Measurements from ENCODE around the gene CHMP4A.

CHMP4A gene

DNA sequence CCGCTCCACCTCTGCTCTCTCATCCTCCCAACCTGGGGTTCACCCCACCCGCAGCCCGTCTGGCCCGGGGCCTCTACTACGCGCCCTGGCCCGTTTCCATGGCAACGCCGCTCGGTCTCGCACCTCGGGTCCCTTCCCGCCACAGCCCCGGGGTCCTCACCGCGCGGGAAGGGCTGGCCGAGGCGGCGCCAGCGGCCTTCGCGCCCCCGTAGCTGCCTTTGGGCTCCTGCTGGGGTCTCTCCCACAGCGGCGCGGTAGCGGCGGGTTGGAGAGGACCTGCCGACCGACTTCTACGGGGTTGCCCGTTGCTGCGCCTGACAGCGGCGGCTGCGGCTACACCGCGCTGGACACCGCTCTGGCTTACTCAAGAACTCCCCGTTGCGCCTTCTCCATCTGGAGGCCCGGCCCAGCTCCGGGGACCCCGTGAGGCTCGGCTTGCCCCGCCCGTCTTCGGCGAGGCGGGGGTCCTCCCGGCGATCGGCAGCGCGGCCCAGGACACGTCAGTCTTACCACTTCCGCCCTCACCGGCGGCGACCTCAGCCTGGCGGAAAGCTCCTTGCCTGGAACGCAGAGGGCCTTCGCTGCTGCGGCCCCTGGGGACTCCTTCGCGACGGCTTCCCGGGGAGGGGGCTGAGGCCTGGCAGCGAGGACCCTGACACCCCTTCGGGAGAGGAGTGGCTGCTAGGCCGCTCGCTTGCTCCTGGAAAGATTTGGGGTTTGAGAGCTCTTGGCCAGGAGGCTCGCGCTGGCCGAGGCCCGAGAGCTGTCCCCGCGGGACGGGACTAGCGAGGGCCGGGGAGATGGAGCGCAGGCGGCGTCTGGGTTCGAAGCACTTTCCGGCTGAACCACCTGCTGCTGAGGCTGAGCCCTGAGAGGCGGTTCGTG is 17.9 kb downstream of the CHMP4A start, which contains the start of gene TM9SF1:
Gene TM9SF1, minus strand, starts transcription at position 256 of the 885 bp plus-strand sequence. CDS start 422 bp downstream, outside the sequence.
- DNase-seq (ENCODE audit: low read depth): peak; percentile 77

DNA sequence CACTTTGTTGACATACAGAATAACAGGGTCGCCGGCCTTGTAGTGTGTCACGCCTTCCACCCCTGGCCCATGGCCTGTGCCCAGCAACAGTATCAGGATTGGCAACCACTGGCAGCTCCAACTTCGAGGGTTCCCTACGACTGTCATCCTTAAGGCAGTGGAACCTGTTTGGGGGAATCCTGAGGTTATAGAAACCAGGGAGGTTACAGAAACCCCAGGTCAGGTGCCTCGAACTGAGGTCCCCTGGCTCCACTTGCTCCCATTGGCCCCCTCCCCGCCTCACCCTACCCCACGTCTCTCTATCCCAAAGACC is 18.5 kb downstream of the CHMP4A start:
- DNase-seq (ENCODE audit: low read depth): no peak

DNA sequence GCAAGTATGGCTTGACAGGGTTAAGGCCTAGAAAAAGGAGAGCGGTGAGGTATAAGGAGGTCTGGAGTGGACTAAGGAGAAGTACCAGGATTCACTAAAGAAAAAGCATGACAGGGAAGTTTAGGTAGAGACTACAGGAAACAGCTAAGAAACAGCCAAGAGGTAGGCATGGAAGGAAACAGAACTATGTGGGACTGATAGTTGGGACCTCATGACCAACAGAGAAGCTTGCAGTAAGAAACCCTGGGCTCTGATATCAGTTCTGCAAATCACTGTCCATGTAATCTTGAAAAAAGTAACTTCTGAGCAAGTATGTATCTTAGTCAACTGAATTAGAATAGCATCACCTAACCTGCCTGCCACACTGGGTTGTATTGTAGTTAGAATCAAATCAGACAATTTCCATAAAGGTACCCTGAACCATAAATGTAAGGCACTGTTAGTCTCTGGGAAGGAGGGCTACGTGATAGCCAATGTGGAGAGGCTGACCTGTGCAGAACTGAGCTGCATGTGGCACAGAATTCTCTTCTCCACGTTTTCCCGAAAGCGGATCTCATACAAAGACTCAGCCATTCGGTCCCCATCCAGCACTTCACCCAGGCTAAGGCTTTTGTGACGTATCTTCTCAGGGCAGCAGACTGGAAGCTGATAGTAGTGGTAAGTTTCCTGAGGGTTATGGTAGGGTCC is 19.0 kb downstream of the CHMP4A start:
- DNase-seq (ENCODE audit: low read depth): no peak

DNA sequence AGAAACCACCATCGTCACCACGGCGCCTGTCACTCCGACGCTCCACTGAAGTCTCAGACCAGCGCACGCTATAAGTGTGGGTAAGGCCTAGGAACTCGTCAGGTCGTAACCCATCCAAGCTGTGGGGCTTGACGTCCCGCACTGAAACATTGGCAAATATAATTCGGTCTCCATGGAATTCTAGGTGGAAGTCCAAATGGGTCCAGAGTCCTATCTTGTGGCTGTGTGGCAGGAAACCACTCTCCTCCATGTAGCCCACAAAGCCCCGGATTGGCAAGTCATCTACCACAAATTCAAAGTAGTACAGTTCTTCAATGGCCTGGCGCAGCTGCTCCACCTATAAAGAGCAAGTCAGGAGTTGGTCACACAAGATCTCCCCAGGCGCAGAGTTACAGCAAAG is 20.4 kb downstream of the CHMP4A start:
- DNase-seq (ENCODE audit: low read depth): no peak

DNA sequence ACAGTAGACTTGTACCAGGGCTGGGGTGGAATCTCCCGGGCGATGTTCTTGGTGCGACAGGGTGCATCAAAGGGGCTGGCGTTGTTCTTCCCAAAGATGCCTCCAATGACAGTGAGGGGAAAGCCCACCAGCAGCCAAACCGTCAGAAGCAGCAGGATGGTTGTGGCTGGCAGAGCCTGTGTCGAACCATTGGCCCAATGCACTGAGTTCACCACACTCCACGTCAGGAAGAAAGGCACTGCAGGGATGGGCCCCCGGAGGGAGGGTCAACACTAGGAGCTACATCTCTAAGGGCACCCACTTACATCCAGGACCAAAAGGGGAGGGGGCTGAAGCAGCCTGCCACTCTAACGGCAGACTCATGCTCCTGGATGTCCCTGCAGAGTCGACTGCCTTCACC is 22.9 kb downstream of the CHMP4A start:
- DNase-seq (ENCODE audit: low read depth): no peak

DNA sequence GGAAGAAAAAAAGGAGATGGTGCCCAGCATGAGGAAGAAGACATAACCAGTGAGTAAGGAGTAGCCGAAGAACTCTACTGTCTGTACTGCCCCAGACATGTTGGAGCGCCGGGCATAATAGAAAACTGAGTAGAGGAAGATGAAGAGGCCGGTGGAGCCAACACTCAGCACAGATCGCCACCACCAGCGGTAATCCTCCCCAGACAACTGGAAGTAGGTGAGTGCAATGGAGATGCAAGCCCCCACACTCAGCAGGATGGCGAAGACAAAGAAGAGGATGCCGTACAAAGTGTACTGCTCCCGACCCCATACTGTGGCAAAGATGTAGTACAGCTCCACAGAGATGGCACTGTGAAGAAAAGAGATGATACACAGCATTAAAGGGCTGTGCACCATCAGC is 23.8 kb downstream of the CHMP4A start:
- no peak for DNase-seq (ENCODE audit: low read depth)

DNA sequence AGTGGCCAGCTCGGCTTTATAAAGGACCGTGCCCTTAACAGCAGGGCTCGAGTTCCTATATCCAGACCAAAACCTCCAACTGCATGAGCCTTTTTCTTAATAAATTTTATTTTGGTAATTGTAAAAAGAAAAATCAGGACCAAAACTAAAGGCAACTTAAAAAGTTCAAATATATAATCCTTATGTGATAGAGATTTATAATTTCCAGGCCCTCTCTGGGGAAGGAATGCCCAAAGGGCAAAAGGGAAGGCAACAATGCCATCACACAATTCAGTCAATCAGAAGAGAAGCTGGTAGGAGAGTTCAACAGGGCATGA is 24.3 kb downstream of the CHMP4A start:
- DNase-seq (ENCODE audit: low read depth): no peak

DNA sequence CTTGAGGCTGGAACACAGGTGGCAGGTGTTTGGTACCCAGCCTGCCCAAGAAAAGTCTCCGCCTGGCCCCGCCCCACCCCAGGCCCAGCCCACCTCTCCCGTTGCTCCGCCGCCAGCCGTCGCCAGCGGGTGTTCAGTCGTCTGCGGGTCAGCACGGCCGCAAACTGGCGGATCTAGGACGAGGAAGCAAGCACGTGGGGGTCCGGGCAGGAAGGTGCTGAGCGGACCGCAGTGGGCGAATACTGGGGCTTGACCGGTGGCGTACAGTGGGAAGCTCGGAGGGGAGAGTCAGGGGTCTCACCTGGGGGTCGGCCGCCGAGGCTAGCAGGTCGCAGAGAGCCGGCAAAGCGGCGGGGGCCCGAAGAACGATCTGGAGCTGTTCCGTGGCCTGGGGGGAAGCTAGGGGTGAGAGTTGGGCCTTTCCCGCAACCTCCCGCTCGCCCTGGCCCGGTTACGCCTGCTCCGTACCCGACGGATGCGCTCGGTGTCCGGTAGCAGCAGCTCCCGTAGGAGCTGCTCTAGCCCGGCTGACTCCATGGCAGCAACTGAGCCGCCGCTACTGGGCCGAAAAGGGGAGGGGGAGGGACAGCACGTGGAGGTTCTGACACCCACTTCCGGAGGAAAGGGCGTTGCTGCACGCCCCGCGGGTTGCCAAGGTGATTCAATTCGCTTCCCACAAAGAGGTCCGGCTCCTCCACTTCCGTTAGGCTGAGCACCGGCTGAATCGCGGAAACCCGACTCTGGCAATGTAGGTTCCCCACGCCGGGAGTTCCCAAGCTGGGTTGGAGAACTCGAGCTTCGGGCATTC is 24.8 kb downstream of the CHMP4A start, which contains the start of gene IPO4:
Gene IPO4, minus strand, starts transcription at position 566 of the 808 bp plus-strand sequence. Its CDS starts 29 bp downstream, at position 537.
- DNase-seq (ENCODE audit: low read depth): peak; percentile 95

DNA sequence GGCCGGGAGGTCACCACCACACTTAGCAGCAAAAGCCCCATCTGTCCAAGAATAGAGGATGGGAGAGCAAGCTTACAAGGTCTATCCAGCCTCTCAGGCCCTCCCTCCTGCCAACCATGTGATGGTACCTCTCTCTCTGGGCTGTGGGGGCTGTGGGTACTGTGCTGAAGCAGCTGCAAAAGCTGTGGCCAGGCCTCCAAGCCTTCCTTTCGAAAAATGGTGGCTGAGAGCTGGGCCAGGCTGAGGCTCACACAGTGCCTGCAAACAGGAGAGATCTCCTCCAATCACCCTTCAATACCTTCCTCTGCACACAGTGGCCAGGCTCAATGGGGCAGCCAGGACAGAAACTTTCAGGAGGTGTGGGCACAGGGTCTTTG is 25.8 kb downstream of the CHMP4A start:
- DNase-seq (ENCODE audit: low read depth): no peak

DNA sequence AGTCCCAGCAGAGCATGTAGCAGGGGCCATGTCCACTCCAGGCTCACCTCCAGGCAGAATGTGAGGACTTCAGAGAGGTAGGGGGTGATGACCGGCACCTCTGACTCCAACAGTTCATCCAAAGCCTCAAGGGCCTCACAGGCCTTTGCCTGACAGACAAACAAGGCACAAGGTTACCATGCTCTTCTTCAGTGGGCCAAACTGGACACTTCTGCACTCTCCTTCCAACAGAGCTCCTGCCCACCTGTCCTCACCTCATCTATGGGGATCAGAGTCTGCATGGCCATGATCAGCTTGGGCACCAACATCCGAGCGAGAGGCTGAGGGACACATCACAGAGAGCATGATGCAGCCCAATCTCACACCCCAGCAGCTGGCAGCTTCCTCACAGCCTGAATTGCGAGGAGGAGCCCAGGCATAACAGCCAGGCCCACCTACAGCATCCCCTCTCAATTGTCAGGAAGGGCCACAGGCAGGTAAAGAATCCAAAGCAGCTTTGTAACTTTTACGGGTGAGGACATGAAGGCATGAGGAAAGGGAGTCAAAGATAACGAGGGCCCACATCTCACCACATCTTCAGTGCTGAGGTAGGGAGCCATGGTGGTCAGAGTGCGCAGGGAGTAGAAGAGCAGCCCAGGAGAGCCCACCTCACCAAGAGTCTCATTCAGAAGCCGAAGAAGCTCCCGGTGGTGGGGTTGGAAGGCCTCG is 26.3 kb downstream of the CHMP4A start:
- DNase-seq (ENCODE audit: low read depth): no peak

DNA sequence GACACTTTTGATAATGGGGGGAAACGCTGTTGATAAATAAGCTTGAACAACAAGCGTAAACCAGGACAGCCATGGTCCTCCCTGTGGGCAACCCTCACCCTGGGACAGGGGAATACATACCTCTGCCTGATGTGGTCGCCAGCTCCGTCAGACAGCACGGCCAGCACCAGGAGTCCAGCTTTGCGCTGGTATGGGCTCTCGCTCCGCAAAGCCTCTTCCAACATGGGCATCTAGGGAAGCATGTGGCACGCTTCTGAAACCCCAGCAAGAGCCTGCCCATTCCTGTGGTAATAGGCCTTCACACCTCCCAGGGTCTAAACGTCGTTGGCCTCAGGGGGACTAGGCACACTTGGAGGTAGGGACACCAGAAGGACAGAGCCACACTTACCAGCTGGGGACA is 27.5 kb downstream of the CHMP4A start:
- no peak for DNase-seq (ENCODE audit: low read depth)

DNA sequence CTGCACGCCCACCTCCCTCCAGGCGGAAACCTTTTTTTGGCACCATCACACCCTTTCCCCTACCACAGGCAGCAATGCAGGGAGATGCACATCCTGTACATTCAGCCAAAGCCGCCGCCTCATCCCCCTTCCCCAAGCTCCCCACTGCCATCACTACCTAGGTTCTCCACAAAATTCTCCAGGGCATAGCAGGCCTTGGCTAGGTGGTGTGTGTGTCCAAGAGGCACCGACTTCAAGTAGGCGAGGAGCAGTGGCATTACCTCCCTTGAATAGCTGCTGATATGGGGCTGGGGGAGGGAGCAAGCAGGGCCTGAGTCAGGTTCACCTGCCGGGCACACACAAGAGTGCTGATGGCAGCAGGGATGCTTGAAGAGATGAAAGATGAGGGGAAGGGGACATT is 28.3 kb downstream of the CHMP4A start:
- DNase-seq (ENCODE audit: low read depth): no peak

DNA sequence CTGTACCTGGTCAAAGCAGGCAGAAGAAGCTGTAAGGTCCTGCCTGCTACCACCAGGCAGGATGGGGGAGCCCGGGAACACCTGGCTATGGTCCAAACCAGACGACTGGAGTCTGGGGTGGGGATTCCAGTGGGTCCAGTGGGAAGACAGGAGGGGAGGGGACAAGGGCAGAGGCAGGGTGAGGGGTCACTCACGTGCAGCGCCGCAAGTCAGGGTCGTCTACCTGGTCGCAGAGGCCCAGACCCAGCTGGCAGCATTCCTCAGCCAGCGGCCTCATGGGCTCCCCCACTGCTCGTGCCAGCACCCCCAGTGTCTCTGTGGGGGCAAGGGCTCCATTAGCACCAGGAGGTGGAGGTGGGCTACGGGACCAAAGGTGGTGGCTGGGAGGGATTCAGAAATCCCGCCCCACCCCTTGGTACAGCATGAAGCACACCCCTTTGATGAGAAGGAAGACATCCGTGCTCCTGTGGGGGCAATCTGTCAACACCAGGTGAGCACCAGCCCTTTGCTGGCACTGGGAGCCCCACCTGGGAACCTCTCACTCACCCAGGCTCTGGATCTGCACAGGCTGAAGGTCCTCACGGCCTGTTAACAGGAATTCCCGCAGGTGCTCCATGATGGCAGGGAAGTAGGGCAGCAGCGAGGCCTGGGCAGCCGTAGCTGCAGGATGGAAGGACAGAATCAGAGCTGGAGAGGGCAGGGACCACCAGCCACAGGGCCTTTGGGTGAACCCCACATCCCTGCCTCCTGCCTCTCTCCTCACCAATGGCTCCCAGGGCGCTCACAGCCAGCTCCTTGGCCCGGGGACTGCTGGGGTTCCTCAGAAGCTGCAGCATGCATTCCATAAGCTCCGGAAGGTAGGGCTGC is 29.0 kb downstream of the CHMP4A start:
- DNase-seq (ENCODE audit: low read depth): no peak

DNA sequence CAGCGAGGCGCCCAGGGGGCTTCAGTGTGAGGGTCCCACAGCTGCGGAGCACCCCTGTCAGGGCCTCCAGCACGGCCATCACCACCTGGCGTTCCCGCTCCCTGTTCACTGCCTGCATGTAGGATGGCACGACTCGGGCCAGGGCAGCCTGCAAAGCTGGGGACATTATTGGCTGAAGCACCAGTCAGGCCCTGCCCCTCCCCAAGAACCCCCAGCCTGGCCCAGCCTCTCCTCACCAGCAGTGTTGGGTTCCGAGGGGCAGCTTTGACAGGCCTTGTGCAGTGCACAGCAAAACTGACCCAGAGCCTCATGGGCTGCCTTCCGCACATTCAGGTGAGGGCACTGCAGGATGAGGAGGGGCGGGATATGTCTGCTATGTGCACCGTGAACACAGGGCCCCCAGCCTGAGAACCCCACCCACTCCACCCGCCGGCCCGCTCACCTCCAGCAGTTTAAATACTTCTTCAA is 30.2 kb downstream of the CHMP4A start:
- DNase-seq (ENCODE audit: low read depth): no peak

DNA sequence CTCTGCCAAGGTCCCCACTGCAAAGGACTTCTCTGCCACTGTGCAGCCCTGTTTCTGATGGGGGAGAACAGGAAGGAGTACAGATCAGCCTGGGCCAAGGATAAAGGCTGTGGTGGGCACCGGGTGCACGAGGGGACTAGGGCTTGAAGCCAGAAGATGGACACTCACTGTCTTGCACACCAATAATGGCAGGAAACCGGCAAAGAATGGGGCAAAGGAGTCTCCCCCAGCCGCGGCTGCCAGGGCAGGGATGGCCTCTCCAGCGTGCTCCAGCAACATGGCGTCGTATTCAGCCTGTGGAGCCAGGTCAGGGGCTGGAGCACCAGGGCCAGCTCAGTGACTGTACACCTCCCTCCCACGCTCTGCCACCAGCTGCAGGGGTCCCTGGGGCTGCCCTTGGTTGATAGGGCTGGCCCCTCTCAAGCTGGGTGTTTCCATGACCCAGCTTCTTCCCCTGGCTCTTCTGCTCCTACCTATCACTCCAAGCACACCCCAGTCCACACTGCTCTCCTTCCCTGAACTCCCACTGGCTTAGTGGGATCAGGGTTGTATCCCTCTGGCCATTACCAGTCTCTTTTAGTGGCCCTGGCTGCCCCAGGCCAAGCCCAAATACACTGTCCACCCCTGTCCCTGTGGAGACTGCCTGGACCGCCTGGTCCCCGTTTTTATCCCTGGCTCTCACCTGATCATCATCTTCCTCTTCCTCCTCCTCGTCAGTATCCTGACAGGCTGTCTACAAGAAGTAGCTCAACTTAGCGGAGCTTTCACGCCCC is 31.0 kb downstream of the CHMP4A start:
- DNase-seq (ENCODE audit: low read depth): no peak

DNA sequence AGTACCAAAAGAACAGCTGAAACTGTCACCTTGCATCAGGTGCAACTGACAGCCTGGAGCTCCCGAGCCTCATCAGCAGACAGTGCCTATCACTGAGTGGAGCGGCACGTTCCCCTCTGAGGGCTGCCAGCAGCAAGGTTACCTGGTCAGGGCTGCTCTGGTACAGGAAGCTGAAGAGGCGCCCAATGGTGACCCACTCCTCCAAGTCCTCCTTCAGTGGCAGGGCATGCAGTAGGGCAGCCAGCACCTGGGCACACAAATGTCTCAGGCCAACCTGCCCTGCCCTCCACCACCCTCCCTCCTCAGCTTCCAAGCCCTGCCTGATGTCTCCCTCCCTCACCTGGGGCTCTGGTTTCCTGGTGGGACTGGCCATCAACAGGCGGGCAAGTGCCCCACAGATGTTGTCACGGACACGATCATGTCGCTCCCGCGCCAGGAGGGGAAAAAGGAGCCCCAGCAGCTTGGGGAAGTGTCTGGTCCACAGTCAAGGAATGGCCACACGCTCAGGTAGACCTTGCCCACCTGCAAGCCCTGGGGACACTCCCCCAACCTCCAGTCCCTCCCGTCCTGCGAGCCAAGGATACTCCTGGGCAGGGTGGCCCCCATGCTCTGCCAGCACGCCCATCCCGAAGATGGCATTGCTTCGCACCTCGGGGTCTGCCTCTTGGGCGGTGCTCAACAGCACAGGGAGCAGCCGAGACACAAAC is 31.8 kb downstream of the CHMP4A start:
- DNase-seq (ENCODE audit: low read depth): no peak

DNA sequence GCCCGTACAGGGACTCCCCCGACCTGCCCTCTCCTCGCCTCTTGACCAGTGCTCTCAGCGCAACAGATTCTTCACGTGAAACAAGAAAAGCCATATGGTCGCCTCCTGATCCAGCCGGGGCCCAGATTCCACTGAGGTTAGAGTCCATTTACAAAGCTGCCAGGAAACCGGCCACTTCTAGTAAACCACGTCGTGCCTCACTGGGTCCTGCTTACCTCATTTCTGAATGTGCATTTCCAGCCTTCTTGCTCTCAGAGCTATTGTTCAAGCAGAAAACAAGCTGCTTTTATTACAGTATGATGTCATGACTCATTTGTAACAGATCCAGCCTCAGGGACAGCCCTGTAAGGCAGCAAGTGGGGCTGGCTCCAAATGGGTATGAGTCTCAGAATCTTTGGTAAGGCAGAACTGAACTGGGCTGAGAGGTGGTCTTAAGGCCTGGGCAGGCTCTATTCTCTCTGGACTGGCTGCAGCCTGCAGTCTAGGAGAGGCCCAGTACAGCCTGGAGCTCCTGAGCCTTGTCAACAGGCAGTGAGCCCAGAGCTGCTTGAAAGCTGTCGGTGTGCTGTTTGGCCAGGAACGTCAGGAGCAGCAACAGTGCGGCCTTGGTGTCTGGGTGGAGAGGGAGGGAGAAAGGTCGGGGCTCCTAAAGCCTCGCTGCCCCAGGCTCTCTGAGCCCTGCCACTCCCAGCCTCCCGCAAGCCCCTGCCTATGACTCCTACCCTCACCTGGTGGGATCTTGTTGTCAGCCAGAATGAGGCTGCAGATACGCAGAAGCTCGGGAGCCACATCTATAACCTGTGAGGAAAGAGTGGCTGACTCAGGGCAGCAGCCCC is 33.1 kb downstream of the CHMP4A start:
- DNase-seq (ENCODE audit: low read depth): no peak

DNA sequence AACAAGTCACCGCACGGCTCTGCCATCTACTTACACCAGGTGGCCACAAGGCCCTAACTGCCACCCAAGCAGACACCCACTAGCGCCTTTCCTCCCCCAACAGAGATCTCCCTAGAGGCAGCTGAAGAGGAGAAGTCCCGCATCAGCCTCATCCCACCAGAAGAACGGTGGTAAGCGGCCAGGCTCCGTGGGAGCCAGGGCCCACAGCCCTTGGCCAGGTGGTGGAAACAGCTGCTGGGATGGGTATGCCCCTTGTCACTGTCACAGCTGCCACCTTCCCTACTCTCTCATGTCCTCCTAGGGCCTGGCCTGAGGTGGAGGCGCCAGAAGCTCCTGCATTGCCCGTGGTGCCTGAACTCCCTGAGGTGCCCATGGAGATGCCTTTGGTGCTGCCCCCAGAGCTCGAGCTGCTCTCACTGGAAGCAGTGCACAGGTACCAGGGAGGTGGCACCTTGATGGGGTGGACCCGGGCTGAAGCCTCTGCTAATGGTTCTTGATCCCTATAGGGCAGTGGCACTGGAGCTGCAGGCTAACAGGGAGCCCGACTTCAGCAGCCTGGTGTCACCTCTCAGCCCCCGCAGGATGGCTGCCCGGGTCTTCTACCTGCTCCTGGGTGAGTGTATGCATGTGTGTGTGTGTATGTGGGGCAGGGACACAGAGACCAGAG is 33.9 kb downstream of the CHMP4A start:
- no peak for DNase-seq (ENCODE audit: low read depth)
